ENCODE measurements around the gene ZNF385A.

ZNF385A gene

GRCh38 chr12:54415221-54415929 lies 30.8 kb upstream of the ZNF385A start:
- DNase-seq = no peak

- DNase-seq = peak; percentile 54
Measured at GRCh38 chr12:54413284-54414190, 29.0 kb upstream of the ZNF385A start.

GRCh38 chr12:54412786-54413185 lies 28.3 kb upstream of the ZNF385A start:
- no peak for DNase-seq

- no peak for DNase-seq
Measured at GRCh38 chr12:54412348-54412747, 27.8 kb upstream of the ZNF385A start.

- DNase-seq = peak; percentile 99
Measured at GRCh38 chr12:54411391-54412241, 27.1 kb upstream of the ZNF385A start.

GRCh38 chr12:54409267-54409666 lies 24.7 kb upstream of the ZNF385A start:
- DNase-seq = no peak

- no peak for DNase-seq
Measured at GRCh38 chr12:54407183-54407905, 22.8 kb upstream of the ZNF385A start.

- DNase-seq = no peak
Measured at GRCh38 chr12:54405573-54405972, 21.0 kb upstream of the ZNF385A start.

- DNase-seq = no peak
Measured at GRCh38 chr12:54405106-54405505, 20.6 kb upstream of the ZNF385A start.

- DNase-seq = peak; percentile 57
Measured at GRCh38 chr12:54404061-54405004, 19.8 kb upstream of the ZNF385A start.

GRCh38 chr12:54401119-54401518 lies 16.6 kb upstream of the ZNF385A start:
- DNase-seq = no peak

GRCh38 chr12:54398995-54399793 lies 14.7 kb upstream of the ZNF385A start:
- DNase-seq = peak; percentile 83

GRCh38 chr12:54398218-54398617 lies 13.7 kb upstream of the ZNF385A start:
- no peak for DNase-seq

- DNase-seq = no peak
Measured at GRCh38 chr12:54397157-54397556, 12.6 kb upstream of the ZNF385A start.

GRCh38 chr12:54395545-54395944 lies 11.0 kb upstream of the ZNF385A start:
- DNase-seq = no peak

GRCh38 chr12:54394986-54395385 lies 10.5 kb upstream of the ZNF385A start:
- no peak for DNase-seq

- peak; percentile 66 for DNase-seq
Measured at GRCh38 chr12:54394281-54394719, 9.8 kb upstream of the ZNF385A start.

- no peak for DNase-seq
Measured at GRCh38 chr12:54393743-54394142, 9.2 kb upstream of the ZNF385A start.

- DNase-seq = no peak
Measured at GRCh38 chr12:54393207-54393609, 8.7 kb upstream of the ZNF385A start.

- DNase-seq = no peak
Measured at GRCh38 chr12:54392485-54393206, 8.1 kb upstream of the ZNF385A start.
